Measurements from ENCODE around the gene PCK2.
A peak's percentile ranks its signal among the peaks of the same experiment; 100 is the strongest.

DNA sequence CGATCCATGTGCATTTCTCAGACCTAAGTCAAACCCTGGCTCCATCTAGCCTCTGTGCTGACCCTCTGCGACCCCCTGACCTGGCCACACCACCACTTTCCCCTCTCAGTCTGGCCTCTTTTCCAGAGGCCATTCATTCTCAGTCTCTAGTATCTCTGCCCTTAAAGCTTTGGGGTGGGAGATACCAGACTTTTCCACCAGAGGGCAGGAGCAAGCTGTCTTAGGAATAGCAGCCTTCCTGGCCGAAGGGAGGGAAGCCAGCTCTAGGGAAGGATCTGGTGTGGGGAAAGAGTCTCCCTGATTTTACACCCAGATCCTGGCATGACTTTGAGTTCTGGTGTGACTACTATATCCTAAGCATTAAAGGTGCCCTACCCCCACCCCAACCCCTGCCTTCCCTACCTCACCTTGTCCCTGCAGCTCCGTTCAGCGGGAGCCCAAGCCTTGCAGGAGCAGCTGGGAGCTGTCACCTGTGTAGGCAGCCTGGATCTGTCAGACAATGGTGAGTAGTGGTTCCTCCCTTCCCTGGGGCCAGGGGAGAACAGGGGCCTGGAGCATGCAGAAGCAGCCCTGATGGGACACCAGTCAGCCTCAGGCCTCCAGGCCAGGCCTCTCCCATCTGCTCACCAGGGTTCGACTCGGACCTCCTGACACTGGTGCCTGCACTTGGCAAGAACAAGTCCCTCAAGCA is 35.7 kb upstream of the PCK2 start:
- TF ChIP-seq, protein P1, sequence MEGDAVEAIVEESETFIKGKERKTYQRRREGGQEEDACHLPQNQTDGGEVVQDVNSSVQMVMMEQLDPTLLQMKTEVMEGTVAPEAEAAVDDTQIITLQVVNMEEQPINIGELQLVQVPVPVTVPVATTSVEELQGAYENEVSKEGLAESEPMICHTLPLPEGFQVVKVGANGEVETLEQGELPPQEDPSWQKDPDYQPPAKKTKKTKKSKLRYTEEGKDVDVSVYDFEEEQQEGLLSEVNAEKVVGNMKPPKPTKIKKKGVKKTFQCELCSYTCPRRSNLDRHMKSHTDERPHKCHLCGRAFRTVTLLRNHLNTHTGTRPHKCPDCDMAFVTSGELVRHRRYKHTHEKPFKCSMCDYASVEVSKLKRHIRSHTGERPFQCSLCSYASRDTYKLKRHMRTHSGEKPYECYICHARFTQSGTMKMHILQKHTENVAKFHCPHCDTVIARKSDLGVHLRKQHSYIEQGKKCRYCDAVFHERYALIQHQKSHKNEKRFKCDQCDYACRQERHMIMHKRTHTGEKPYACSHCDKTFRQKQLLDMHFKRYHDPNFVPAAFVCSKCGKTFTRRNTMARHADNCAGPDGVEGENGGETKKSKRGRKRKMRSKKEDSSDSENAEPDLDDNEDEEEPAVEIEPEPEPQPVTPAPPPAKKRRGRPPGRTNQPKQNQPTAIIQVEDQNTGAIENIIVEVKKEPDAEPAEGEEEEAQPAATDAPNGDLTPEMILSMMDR (IDR thresholded peaks at IDR 0.05; ENCODE audit: low read depth, low read length): peak; percentile 83
- no peak for TF ChIP-seq POLR2A (IDR thresholded peaks at IDR 0.05; ENCODE audit: extremely low read depth, insufficient read length)
- TF ChIP-seq MYC (IDR thresholded peaks at IDR 0.05; ENCODE audit: low read depth, low read length): no peak
- TF ChIP-seq, protein P2, sequence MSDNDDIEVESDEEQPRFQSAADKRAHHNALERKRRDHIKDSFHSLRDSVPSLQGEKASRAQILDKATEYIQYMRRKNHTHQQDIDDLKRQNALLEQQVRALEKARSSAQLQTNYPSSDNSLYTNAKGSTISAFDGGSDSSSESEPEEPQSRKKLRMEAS (IDR thresholded peaks at IDR 0.05; ENCODE audit: low read depth, low read length): no peak
